ENCODE results near the gene OR2A5. TPM values are rescaled to one million over a fixed set of nuclear protein-coding genes. Genes with fewer than 3 reads are reported as not detected.

The OR2A5 gene
- total and polyA plus RNA-seq, 2 of the 4 experiments (the other 2 are of a cell fraction): not detected

DNA sequence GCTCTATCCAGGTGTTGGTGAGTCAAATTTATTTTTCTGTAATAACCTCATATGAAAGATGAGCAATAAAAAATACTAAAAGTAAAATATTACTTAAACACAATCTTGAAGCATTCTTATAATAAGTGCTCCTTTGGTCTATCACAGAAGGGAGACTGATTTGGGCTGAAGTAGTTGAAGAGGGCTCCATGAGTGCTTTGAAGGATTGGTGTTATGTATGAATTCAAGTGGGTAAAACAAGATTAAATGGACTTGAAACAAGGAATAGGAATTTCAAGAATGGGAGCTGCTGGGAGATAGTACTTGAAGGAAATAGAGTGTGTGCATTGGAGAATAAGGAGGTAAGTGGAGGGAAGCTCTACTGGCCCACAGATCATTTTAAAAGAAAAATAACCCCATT, 53.3 kb downstream of the OR2A5 start:
- no peak overlapping the region for H4K91ac ChIP-seq (ENCODE audit: insufficient read depth, low read depth, low read length)
- POLR2A ChIA-PET (ENCODE audit: unreplicated experiment): no interaction called here
- no peaks in the 10 kb centered on the region for H3K79me1 ChIP-seq (ENCODE audit: low read depth in 1 of 2, low read length in 2 of 2)
- no peak overlapping the region for H4K5ac ChIP-seq (ENCODE audit: low read depth, low read length)
- H3K4ac ChIP-seq (ENCODE audit: low read depth, low read length): no peak overlapping the region
- H3K14ac ChIP-seq (replicated peaks; ENCODE audit: low read depth, low read length): no peak overlapping the region
- no TSS peak for BruUV-seq (replicated peaks)
- no peak overlapping the region for H2BK5ac ChIP-seq (ENCODE audit: low read depth, low read length, poor library complexity, severe bottlenecking)
- H3K23ac ChIP-seq (ENCODE audit: low read depth, low read length): no peak overlapping the region
- H2BK120ac ChIP-seq (ENCODE audit: low read depth, low read length): no peak overlapping the region
- TF ChIP-seq RFX5 (IDR thresholded peaks at IDR 0.05; ENCODE audit: low read depth, low read length): no peak
- no peak for TF ChIP-seq RAD21 (IDR thresholded peaks at IDR 0.05; ENCODE audit: low read length)
- TF ChIP-seq POLR2A (IDR thresholded peaks at IDR 0.05; ENCODE audit: low read depth, low read length): no peak
- no peak for TF ChIP-seq CEBPB (IDR thresholded peaks at IDR 0.05; ENCODE audit: low read depth, low read length)
- TF ChIP-seq, protein P1, sequence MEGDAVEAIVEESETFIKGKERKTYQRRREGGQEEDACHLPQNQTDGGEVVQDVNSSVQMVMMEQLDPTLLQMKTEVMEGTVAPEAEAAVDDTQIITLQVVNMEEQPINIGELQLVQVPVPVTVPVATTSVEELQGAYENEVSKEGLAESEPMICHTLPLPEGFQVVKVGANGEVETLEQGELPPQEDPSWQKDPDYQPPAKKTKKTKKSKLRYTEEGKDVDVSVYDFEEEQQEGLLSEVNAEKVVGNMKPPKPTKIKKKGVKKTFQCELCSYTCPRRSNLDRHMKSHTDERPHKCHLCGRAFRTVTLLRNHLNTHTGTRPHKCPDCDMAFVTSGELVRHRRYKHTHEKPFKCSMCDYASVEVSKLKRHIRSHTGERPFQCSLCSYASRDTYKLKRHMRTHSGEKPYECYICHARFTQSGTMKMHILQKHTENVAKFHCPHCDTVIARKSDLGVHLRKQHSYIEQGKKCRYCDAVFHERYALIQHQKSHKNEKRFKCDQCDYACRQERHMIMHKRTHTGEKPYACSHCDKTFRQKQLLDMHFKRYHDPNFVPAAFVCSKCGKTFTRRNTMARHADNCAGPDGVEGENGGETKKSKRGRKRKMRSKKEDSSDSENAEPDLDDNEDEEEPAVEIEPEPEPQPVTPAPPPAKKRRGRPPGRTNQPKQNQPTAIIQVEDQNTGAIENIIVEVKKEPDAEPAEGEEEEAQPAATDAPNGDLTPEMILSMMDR (conservative IDR thresholded peaks at IDR 0.05; ENCODE audit: low read depth, low read length): no peak
- no peak for TF ChIP-seq MXI1 (IDR thresholded peaks at IDR 0.05; ENCODE audit: borderline replicate concordance, low read depth, low read length)
- TF ChIP-seq, protein P2, sequence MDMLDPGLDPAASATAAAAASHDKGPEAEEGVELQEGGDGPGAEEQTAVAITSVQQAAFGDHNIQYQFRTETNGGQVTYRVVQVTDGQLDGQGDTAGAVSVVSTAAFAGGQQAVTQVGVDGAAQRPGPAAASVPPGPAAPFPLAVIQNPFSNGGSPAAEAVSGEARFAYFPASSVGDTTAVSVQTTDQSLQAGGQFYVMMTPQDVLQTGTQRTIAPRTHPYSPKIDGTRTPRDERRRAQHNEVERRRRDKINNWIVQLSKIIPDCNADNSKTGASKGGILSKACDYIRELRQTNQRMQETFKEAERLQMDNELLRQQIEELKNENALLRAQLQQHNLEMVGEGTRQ (IDR thresholded peaks at IDR 0.05; ENCODE audit: low read depth, low read length): no peak
- no peak for TF ChIP-seq FOS (IDR thresholded peaks at IDR 0.05; ENCODE audit: low read depth, low read length)
- TF ChIP-seq SMC3 (IDR thresholded peaks at IDR 0.05; ENCODE audit: low read depth, low read length): no peak
- TF ChIP-seq CHD1 (IDR thresholded peaks at IDR 0.05; ENCODE audit: low read depth, low read length): no peak
- no peak for TF ChIP-seq NFE2L2 (IDR thresholded peaks at IDR 0.05; ENCODE audit: low read depth, low read length)
- TF ChIP-seq MAZ (IDR thresholded peaks at IDR 0.05; ENCODE audit: borderline replicate concordance, low read depth, low read length): no peak
- TF ChIP-seq MAFK (IDR thresholded peaks at IDR 0.05; ENCODE audit: low read depth, low read length): no peak
- TF ChIP-seq RCOR1 (IDR thresholded peaks at IDR 0.05; ENCODE audit: insufficient replicate concordance, low read length): no peak
- no peak for TF ChIP-seq BHLHE40 (IDR thresholded peaks at IDR 0.05; ENCODE audit: low read depth, low read length)
- TF ChIP-seq, protein P3, sequence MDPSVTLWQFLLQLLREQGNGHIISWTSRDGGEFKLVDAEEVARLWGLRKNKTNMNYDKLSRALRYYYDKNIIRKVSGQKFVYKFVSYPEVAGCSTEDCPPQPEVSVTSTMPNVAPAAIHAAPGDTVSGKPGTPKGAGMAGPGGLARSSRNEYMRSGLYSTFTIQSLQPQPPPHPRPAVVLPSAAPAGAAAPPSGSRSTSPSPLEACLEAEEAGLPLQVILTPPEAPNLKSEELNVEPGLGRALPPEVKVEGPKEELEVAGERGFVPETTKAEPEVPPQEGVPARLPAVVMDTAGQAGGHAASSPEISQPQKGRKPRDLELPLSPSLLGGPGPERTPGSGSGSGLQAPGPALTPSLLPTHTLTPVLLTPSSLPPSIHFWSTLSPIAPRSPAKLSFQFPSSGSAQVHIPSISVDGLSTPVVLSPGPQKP (IDR thresholded peaks at IDR 0.05; ENCODE audit: borderline replicate concordance, low read depth, low read length): no peak
- intact Hi-C loops (cut with micrococcal nuclease) (no loop called here), dilution Hi-C loops (cut with HindIII; ENCODE audit: low sequenced_read_pairs, unreplicated experiment) (no loop called here), in situ Hi-C loops (cut with MboI; ENCODE audit: low sequenced_read_pairs) (no loop called here)
- H2BK20ac ChIP-seq (ENCODE audit: low read depth, low read length): no peak overlapping the region
- no peak overlapping the region for H2AK5ac ChIP-seq (ENCODE audit: low read depth, low read length)
- no peak overlapping the region for H2BK15ac ChIP-seq (ENCODE audit: low read depth, low read length)
- H2AFZ ChIP-seq (replicated peaks; ENCODE audit: low read length, poor library complexity): no peak overlapping the region
- no peaks in the 10 kb centered on the region for H4K20me1 ChIP-seq (ENCODE audit: insufficient read depth, low read length)
- H2AK9ac ChIP-seq (replicated peaks; ENCODE audit: low read depth, low read length, poor library complexity): no peak overlapping the region
- H3K18ac ChIP-seq (ENCODE audit: low read depth, low read length): no peak overlapping the region
- no peaks in the 10 kb centered on the region for H3K36me3 ChIP-seq (ENCODE audit: control insufficient read depth, insufficient read depth, low read length)
- no peaks in the 10 kb centered on the region for H3K9me1 ChIP-seq (ENCODE audit: insufficient read depth, low read length)
- no peak overlapping the region for H3K4me3 ChIP-seq (ENCODE audit: insufficient read depth, low read depth, low read length)
- H3K4me1 ChIP-seq (ENCODE audit: control insufficient read depth, insufficient read depth, low read length): no peaks in the 10 kb centered on the region
- H3K4me2 ChIP-seq (ENCODE audit: low read depth, low read length): no peak overlapping the region
- no peak overlapping the region for H3K56ac ChIP-seq (ENCODE audit: extremely low read depth, insufficient read depth, low read length)
- H3K9me3 ChIP-seq (ENCODE audit: control insufficient read depth, insufficient read depth, low read length): no peaks in the 10 kb centered on the region
- H3K9ac ChIP-seq (ENCODE audit: low read depth, low read length): no peak overlapping the region
- CTCF ChIA-PET: no interaction called here
- H3K27ac ChIP-seq (ENCODE audit: insufficient read depth, low read length): no peak overlapping the region
- H4K8ac ChIP-seq (ENCODE audit: low read depth in 2 of 2, low read length in 2 of 2): no peak overlapping the region
- DNase-seq (no peak), ATAC-seq (ENCODE audit: low read depth) (no peak)
- no peaks in the 10 kb centered on the region for H3K27me3 ChIP-seq (ENCODE audit: control insufficient read depth, insufficient read depth, low read length)

Data from IMR-90 (cell line).